ENCODE measurements around the gene IL17D.

Gene IL17D

DNA sequence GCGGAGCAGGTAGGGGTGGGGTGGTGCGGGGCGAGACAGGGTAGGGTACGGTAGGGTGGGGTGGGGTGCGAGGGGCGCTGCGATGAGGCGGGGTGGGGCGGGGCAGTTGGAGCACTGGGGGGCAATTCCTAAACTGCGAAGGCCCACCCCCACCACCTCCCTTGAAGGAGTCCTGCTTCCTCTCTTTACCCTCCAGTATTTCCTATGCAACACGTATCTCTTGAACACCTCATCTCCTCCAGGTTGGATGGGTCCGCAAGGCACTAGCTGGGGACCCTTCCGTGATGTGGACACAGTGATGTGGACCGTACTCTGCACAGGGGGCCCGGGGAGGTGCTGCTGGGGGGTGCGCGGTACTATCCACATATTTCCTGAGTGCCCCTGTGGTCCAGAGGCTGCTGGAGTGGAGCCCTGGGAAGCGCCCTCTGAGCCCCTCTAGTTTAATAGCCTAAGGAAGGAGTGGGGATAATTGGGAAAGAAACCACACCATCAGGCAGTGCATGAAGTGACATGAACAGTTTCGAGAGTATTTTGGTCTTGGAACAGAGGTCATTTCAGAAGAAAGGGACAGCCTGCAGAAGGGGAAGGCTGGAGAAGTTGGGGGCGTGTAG lies 1.1 kb downstream of the IL17D start:
- no peaks in the 10 kb centered on the region for H3K36me3 ChIP-seq (ENCODE audit: insufficient read depth, insufficient read length, low read length)
- H3K9ac ChIP-seq (ENCODE audit: insufficient read length, low read depth), result no peak overlapping the region
- H3K27me3 ChIP-seq (ENCODE audit: insufficient read depth, insufficient read length), result peaks cover 15% of the 10 kb centered on the region
- no peaks in the 10 kb centered on the region for H3K4me1 ChIP-seq (ENCODE audit: insufficient read depth, insufficient read length)
- no peaks in the 10 kb centered on the region for H3K9me3 ChIP-seq (ENCODE audit: insufficient read depth, low read length)
- H3K4me3 ChIP-seq (ENCODE audit: insufficient read length, low read depth), result no peak overlapping the region
- TF ChIP-seq ZNF274 (IDR thresholded peaks at IDR 0.05; ENCODE audit: low read depth, low read length), result no peak
- no peak for TF ChIP-seq SUZ12 (IDR thresholded peaks at IDR 0.05; ENCODE audit: extremely low read depth, insufficient read depth, insufficient read length)
- TF ChIP-seq YY1 (IDR thresholded peaks at IDR 0.05; ENCODE audit: insufficient read depth, insufficient read length), result no peak
- DNase-seq (ENCODE audit: low read depth, low spot score), result no peak

DNA sequence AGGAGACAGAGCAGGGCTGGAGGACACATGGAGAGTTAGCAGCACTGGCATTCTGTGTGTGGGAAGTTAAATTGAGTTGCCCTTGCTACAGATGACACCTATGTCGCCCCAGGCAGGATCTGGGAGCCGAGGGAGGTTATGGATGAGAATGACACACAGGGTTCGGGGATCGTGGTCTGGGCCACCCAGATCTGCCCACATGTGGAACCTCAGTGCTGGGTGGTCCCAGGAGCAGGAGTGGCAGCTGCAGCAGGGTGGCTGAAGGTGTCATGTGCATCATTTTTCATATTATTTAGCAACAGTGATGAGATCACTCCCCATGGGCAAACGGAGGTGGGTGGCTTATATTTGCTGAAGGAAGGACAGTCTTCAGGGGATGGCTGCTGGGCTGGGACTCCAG lies 3.2 kb downstream of the IL17D start:
- Histone ChIP-seq H3K27me3 (ENCODE audit: insufficient read depth, insufficient read length) (peaks cover 15% of the 10 kb centered on the region), H3K4me3 (ENCODE audit: insufficient read length, low read depth) (no peak overlapping the region), H3K4me1 (ENCODE audit: insufficient read depth, insufficient read length) (no peaks in the 10 kb centered on the region), H3K9me3 (ENCODE audit: insufficient read depth, low read length) (no peaks in the 10 kb centered on the region), H3K36me3 (ENCODE audit: insufficient read depth, insufficient read length, low read length) (no peaks in the 10 kb centered on the region), H3K9ac (ENCODE audit: insufficient read length, low read depth) (no peak overlapping the region)
- no peak for TF ChIP-seq SUZ12 (IDR thresholded peaks at IDR 0.05; ENCODE audit: extremely low read depth, insufficient read depth, insufficient read length)
- TF ChIP-seq ZNF274 (IDR thresholded peaks at IDR 0.05; ENCODE audit: low read depth, low read length), result no peak
- DNase-seq (ENCODE audit: low read depth, low spot score), result no peak

DNA sequence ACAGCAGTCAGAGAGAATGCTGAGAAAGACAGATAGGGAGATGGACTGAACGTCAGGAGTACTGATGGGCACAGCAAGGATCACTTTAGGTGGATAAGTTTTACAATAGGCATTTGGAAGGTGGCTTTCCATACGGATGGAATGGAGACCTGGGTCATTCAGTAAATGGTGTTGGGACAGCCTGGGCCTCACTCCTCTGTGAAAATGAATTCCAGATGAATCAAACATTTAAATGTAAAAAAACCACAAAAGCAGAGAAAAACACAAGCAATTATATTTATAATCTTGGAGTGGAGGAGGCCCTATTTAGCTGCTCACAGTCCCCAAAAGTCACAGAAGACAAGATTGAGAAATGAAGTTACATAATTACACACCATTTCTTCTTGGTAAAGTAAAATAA lies 4.7 kb downstream of the IL17D start:
- H3K4me3 ChIP-seq (ENCODE audit: insufficient read length, low read depth), result no peak overlapping the region

DNA sequence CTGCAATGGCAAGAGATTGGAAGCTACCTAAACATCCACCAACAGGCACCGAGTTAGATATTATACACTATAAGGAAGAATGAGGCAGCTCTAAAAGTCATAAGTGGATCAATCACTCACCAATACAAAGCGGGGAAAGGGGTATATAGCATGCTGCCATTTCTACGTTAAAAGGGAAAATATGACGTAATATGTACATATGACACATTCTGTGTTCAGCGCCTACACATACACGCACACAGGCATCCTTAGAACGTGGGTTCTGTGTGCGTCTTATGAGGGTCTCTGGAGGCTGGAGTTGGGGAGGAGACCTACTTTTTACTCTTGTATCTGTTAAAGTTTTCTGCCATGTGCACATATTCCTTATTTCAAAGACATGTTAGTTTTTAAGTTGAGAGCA lies 5.9 kb downstream of the IL17D start:
- TF ChIP-seq YY1 (IDR thresholded peaks at IDR 0.05; ENCODE audit: insufficient read depth, insufficient read length) (no peak), SUZ12 (IDR thresholded peaks at IDR 0.05; ENCODE audit: extremely low read depth, insufficient read depth, insufficient read length) (no peak), ZNF274 (IDR thresholded peaks at IDR 0.05; ENCODE audit: low read depth, low read length) (no peak)
- H3K36me3 ChIP-seq (ENCODE audit: insufficient read depth, insufficient read length, low read length), result no peaks in the 10 kb centered on the region

More for the DNA sequence above, 4.7 kb downstream of the IL17D start:
- H3K4me1 ChIP-seq (ENCODE audit: insufficient read depth, insufficient read length), result no peaks in the 10 kb centered on the region
- no peak for DNase-seq (ENCODE audit: low read depth, low spot score)
- H3K9me3 ChIP-seq (ENCODE audit: insufficient read depth, low read length), result no peaks in the 10 kb centered on the region
- H3K27me3 ChIP-seq (ENCODE audit: insufficient read depth, insufficient read length), result no peaks in the 10 kb centered on the region
- no peak for TF ChIP-seq YY1 (IDR thresholded peaks at IDR 0.05; ENCODE audit: insufficient read depth, insufficient read length)
- no peak for TF ChIP-seq SUZ12 (IDR thresholded peaks at IDR 0.05; ENCODE audit: extremely low read depth, insufficient read depth, insufficient read length)
- TF ChIP-seq ZNF274 (IDR thresholded peaks at IDR 0.05; ENCODE audit: low read depth, low read length), result no peak
- no peaks in the 10 kb centered on the region for H3K36me3 ChIP-seq (ENCODE audit: insufficient read depth, insufficient read length, low read length)
- no peak overlapping the region for H3K9ac ChIP-seq (ENCODE audit: insufficient read length, low read depth)

DNA sequence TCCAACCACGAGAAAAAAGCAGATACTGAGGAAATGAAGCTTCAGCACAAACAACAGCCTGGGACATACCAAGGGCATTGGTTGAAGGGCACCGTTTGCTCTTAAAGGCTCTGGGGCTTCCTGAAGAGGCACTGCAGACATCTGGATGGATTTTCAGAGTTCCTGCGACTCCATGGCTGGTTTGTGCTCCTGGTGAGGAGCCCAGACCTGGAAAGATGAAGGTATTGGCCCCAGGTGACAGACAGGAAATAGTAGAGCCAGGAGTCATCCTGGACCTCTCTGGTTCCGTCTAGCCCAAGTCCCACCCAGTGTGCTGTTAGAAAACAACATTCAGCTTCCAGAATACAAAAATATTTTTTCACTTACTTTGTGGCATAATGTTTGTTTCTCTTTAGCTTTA lies 6.3 kb downstream of the IL17D start:
- TF ChIP-seq YY1 (IDR thresholded peaks at IDR 0.05; ENCODE audit: insufficient read depth, insufficient read length) (no peak), SUZ12 (IDR thresholded peaks at IDR 0.05; ENCODE audit: extremely low read depth, insufficient read depth, insufficient read length) (no peak), ZNF274 (IDR thresholded peaks at IDR 0.05; ENCODE audit: low read depth, low read length) (no peak)
- H3K9ac ChIP-seq (ENCODE audit: insufficient read length, low read depth), result no peak overlapping the region

More for the DNA sequence above, 5.9 kb downstream of the IL17D start:
- Histone ChIP-seq H3K9ac (ENCODE audit: insufficient read length, low read depth) (no peak overlapping the region), H3K4me1 (ENCODE audit: insufficient read depth, insufficient read length) (no peaks in the 10 kb centered on the region), H3K4me3 (ENCODE audit: insufficient read length, low read depth) (no peak overlapping the region), H3K9me3 (ENCODE audit: insufficient read depth, low read length) (no peaks in the 10 kb centered on the region), H3K27me3 (ENCODE audit: insufficient read depth, insufficient read length) (no peaks in the 10 kb centered on the region)
- DNase-seq (ENCODE audit: low read depth, low spot score), result no peak

DNA sequence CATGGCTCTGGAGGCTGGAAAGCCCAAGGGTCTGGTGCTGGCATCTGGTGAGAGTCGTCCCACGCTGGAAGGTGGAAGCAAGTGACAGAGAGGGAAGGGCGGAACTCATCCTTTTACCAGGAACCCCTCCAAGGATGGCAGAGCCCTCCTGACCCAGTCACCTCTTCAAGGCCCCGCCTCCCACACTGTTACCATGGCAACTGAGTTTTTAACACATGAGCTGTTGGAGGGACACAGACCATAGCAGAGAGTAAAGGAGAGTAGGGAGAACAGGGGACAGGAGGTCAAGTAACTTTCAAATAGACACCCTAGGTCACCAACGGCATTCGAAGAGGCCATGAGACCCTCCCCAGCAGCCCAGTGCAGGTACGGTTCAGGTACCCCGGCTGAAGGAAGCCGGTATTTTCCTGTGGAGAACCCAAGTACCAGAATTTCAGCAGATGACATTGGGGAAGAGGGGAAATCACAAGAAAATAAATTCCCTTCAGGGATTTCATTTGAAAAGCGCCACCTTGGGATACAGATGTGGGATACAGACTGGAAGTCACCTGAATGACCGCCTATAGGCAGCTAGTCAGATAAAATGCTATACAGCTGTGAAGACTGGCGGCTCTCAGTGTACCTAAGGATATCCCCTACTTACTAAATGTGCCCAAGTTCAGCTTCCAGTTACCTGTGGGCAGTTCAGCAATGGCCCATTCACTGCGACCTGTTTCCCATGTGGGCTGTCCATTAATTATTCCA lies 8.0 kb downstream of the IL17D start:
- Histone ChIP-seq H3K27me3 (ENCODE audit: insufficient read depth, insufficient read length) (no peaks in the 10 kb centered on the region), H3K9ac (ENCODE audit: insufficient read length, low read depth) (no peak overlapping the region), H3K36me3 (ENCODE audit: insufficient read depth, insufficient read length, low read length) (no peaks in the 10 kb centered on the region), H3K4me3 (ENCODE audit: insufficient read length, low read depth) (no peak overlapping the region), H3K9me3 (ENCODE audit: insufficient read depth, low read length) (no peaks in the 10 kb centered on the region), H3K4me1 (ENCODE audit: insufficient read depth, insufficient read length) (no peaks in the 10 kb centered on the region)
- TF ChIP-seq SUZ12 (IDR thresholded peaks at IDR 0.05; ENCODE audit: extremely low read depth, insufficient read depth, insufficient read length) (no peak), ZNF274 (IDR thresholded peaks at IDR 0.05; ENCODE audit: low read depth, low read length) (no peak), YY1 (IDR thresholded peaks at IDR 0.05; ENCODE audit: insufficient read depth, insufficient read length) (no peak)
- DNase-seq (ENCODE audit: low read depth, low spot score), result no peak

More for the DNA sequence above, 6.3 kb downstream of the IL17D start:
- no peaks in the 10 kb centered on the region for H3K36me3 ChIP-seq (ENCODE audit: insufficient read depth, insufficient read length, low read length)
- DNase-seq (ENCODE audit: low read depth, low spot score), result no peak
- H3K9me3 ChIP-seq (ENCODE audit: insufficient read depth, low read length), result no peaks in the 10 kb centered on the region
- no peak overlapping the region for H3K4me3 ChIP-seq (ENCODE audit: insufficient read length, low read depth)
- H3K4me1 ChIP-seq (ENCODE audit: insufficient read depth, insufficient read length), result no peaks in the 10 kb centered on the region
- no peaks in the 10 kb centered on the region for H3K27me3 ChIP-seq (ENCODE audit: insufficient read depth, insufficient read length)

DNA sequence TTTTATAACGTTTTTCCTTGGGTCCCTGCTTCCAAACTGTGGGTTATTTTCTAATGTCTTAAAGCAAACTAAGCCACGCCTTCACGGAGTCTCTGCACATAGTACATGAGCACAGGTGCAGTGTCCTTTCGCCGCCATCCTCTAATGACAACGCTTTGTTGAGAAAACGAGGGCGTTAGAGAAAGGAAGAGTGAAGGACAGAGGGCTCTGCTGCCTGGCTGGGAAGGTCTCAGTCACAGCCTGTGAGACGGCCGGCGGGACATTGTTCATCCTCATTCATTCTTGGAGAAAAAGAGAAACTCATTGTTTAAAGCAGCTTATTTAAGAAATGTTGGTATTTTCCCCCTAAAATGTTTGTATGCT lies 9.5 kb downstream of the IL17D start:
- no peaks in the 10 kb centered on the region for H3K9me3 ChIP-seq (ENCODE audit: insufficient read depth, low read length)
- no peak for DNase-seq (ENCODE audit: low read depth, low spot score)
- peaks cover 4% of the 10 kb centered on the region for H3K27me3 ChIP-seq (ENCODE audit: insufficient read depth, insufficient read length)
- TF ChIP-seq ZNF274 (IDR thresholded peaks at IDR 0.05; ENCODE audit: low read depth, low read length) (no peak), YY1 (IDR thresholded peaks at IDR 0.05; ENCODE audit: insufficient read depth, insufficient read length) (no peak), SUZ12 (IDR thresholded peaks at IDR 0.05; ENCODE audit: extremely low read depth, insufficient read depth, insufficient read length) (no peak)
- no peak overlapping the region for H3K9ac ChIP-seq (ENCODE audit: insufficient read length, low read depth)
- H3K36me3 ChIP-seq (ENCODE audit: insufficient read depth, insufficient read length, low read length), result no peaks in the 10 kb centered on the region
- H3K4me3 ChIP-seq (ENCODE audit: insufficient read length, low read depth), result no peak overlapping the region
- peaks cover 4% of the 10 kb centered on the region for H3K4me1 ChIP-seq (ENCODE audit: insufficient read depth, insufficient read length)

All from NT2/D1 (cell line).